Measurements from ENCODE around the gene SFTPD. TPM values are rescaled to one million over a fixed set of nuclear protein-coding genes. Genes with fewer than 3 reads are reported as not detected.

The SFTPD gene
- total RNA-seq, 1 experiment from 2014 or later: not detected

DNA sequence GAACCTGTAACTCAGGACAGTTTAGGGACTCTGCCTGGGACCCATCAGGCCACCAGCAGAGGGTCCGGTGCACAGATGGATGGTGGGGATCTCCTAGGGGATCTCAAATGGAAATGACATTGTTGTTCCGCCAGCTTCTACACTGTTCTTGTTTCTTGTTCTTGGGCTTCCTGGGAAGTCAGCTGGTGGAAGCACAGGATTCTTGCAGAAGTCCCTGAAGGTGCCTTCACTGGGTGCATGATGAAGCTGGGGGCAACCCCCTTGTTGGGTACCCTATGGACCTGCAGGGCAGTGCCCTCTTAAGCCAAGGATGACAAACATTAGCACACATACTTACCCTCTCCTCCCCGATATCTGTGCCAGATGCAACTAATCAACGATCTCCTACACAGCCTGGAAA lies 18.6 kb downstream of the SFTPD start:
- BruUV-seq (replicated peaks): no TSS peak
- TF ChIP-seq, protein P1, sequence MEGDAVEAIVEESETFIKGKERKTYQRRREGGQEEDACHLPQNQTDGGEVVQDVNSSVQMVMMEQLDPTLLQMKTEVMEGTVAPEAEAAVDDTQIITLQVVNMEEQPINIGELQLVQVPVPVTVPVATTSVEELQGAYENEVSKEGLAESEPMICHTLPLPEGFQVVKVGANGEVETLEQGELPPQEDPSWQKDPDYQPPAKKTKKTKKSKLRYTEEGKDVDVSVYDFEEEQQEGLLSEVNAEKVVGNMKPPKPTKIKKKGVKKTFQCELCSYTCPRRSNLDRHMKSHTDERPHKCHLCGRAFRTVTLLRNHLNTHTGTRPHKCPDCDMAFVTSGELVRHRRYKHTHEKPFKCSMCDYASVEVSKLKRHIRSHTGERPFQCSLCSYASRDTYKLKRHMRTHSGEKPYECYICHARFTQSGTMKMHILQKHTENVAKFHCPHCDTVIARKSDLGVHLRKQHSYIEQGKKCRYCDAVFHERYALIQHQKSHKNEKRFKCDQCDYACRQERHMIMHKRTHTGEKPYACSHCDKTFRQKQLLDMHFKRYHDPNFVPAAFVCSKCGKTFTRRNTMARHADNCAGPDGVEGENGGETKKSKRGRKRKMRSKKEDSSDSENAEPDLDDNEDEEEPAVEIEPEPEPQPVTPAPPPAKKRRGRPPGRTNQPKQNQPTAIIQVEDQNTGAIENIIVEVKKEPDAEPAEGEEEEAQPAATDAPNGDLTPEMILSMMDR (IDR thresholded peaks at IDR 0.05; ENCODE audit: unreplicated experiment): no peak
- H3K27ac Mint-ChIP-seq (ENCODE audit: unreplicated experiment): no peak overlapping the region
- no peak for DNase-seq
- CTCF ChIA-PET: no interaction called here
- H3K27me3 Mint-ChIP-seq (ENCODE audit: unreplicated experiment): peaks cover 94% of the 10 kb centered on the region
- H3K9me3 Mint-ChIP-seq (ENCODE audit: low read depth, unreplicated experiment): no peaks in the 10 kb centered on the region
- intact Hi-C loops (cut with micrococcal nuclease; ENCODE audit: unreplicated experiment): no loop called here
- H3K36me3 Mint-ChIP-seq (ENCODE audit: insufficient read depth, unreplicated experiment): no peaks in the 10 kb centered on the region
- H3K4me3 Mint-ChIP-seq (ENCODE audit: low read depth, unreplicated experiment): no peak overlapping the region
- H3K4me1 Mint-ChIP-seq (ENCODE audit: low read depth, unreplicated experiment): no peaks in the 10 kb centered on the region

DNA sequence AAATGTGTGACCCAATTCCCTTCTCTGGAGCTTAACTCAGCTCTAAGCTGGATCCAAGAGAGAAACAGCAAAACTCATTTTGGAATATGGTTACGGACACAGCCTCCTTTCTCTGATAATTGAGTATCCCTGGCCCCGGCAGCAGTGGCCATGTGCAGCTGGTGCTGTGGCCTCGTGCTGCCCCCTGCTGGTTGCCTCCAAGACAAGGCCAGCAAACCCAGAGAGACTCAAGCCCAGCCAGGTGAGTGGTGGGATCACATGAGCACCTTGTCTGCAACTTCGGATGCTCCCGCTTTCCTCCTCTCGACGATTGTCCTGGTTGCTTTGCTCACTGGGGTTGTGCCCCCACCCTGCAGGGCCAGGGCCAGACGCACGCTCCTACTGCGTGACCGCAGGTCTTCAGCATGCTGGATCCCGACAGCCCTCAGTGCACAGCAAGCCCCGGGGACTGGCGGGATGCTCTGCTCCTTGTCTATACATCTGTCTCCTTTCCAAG lies 19.4 kb downstream of the SFTPD start:
- peaks cover 94% of the 10 kb centered on the region for H3K27me3 Mint-ChIP-seq (ENCODE audit: unreplicated experiment)
- no peak overlapping the region for H3K4me3 Mint-ChIP-seq (ENCODE audit: low read depth, unreplicated experiment)
- H3K4me1 Mint-ChIP-seq (ENCODE audit: low read depth, unreplicated experiment): no peaks in the 10 kb centered on the region
- CTCF ChIA-PET: interaction anchor here (1.0 kb wide), 1 partner anchor 392 kb away, joined by 4 read pairs; no protein-coding TSS in a partner anchor
- intact Hi-C loops (cut with micrococcal nuclease; ENCODE audit: unreplicated experiment): loop anchor here (2.0 kb wide), 1 partner anchor 369 kb away; the partner anchor contains the start of gene SFTPA2
- H3K9me3 Mint-ChIP-seq (ENCODE audit: low read depth, unreplicated experiment): no peaks in the 10 kb centered on the region
- H3K27ac Mint-ChIP-seq (ENCODE audit: unreplicated experiment): no peak overlapping the region
- no peaks in the 10 kb centered on the region for H3K36me3 Mint-ChIP-seq (ENCODE audit: insufficient read depth, unreplicated experiment)
- DNase-seq: peak; percentile 85
- no TSS peak for BruUV-seq (replicated peaks)
- TF ChIP-seq, protein P1 (IDR thresholded peaks at IDR 0.05; ENCODE audit: unreplicated experiment): peak; percentile 89

DNA sequence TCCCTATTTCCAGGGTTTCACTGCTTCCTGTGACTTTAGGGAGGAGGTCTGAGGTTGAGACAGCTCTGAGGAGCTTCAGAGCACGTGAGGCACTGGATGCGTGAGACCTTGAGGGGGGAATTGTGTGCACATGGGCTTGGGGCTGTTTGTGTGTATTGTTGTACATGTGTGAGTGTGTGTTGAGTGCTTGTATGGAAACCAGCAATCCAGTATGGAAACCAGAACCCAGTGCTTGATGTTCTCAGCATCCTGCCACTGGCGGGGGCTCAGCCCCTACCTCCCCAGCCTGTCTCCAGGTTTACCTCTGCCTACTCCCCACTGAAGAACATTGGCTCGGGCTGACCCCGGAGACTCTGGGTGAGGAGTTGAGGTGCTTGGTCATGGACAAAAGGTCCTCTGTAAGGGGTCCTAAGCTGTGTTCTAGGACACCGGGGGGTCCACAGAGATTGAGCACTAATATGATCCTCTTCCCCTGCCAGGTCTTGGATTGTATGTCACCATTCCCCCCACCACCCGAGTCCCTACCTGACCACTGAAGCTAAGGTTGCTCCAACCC lies 20.8 kb downstream of the SFTPD start:
- Mint-ChIP-seq H3K36me3 (ENCODE audit: insufficient read depth, unreplicated experiment) (no peaks in the 10 kb centered on the region), H3K27ac (ENCODE audit: unreplicated experiment) (no peak overlapping the region), H3K4me1 (ENCODE audit: low read depth, unreplicated experiment) (no peaks in the 10 kb centered on the region), H3K27me3 (ENCODE audit: unreplicated experiment) (peaks cover 95% of the 10 kb centered on the region), H3K4me3 (ENCODE audit: low read depth, unreplicated experiment) (no peak overlapping the region), H3K9me3 (ENCODE audit: low read depth, unreplicated experiment) (no peaks in the 10 kb centered on the region)
- CTCF ChIA-PET: interaction anchor here (0.6 kb wide), 1 partner anchor 76 kb away, joined by 4 read pairs; no protein-coding TSS in a partner anchor
- no TSS peak for BruUV-seq (replicated peaks)
- DNase-seq: no peak
- TF ChIP-seq, protein P1 (IDR thresholded peaks at IDR 0.05; ENCODE audit: unreplicated experiment): no peak
- intact Hi-C loops (cut with micrococcal nuclease; ENCODE audit: unreplicated experiment): loop anchor here (2.0 kb wide), 1 partner anchor 367 kb away; the partner anchor contains the start of gene SFTPA2

DNA sequence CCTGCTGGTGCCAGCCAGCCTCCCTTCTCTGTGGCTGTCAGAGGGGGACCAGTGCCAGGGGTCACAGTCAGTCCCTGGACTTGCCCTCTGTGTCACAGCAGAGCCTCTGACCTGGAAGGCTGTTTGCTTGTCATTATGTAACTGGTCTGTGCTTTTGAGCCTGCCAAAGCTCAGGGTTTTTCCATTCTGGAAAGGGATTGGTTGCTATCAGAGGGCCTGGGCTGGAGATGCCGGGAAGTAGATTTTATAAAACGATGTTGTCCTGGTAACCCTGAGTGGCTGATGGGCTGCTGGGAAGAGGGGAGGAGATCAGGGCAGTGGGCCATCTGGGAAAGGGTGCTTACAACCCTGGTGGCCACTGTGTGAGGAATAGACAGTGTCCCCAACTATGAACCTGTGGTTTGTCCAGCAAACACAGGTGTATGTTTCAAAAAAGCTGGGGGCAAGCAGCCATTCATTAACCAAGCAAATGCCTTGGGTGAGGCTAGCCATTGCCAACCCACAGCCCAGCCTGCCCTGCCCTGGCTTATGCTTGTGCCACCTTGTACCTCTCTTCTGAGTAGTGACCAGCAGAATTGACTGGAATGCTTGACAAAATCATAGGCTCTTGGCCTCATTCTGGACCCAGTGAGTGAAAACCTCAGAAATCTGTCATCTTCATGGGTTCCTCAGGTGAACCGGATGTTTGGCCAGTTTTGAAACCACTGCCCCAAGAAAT lies 21.6 kb downstream of the SFTPD start:
- no TSS peak for BruUV-seq (replicated peaks)
- no peaks in the 10 kb centered on the region for H3K4me1 Mint-ChIP-seq (ENCODE audit: low read depth, unreplicated experiment)
- peaks cover 95% of the 10 kb centered on the region for H3K27me3 Mint-ChIP-seq (ENCODE audit: unreplicated experiment)
- TF ChIP-seq, protein P1 (IDR thresholded peaks at IDR 0.05; ENCODE audit: unreplicated experiment): no peak
- DNase-seq: no peak
- H3K36me3 Mint-ChIP-seq (ENCODE audit: insufficient read depth, unreplicated experiment): no peaks in the 10 kb centered on the region
- no peaks in the 10 kb centered on the region for H3K9me3 Mint-ChIP-seq (ENCODE audit: low read depth, unreplicated experiment)
- CTCF ChIA-PET: no interaction called here
- no peak overlapping the region for H3K4me3 Mint-ChIP-seq (ENCODE audit: low read depth, unreplicated experiment)
- intact Hi-C loops (cut with micrococcal nuclease; ENCODE audit: unreplicated experiment): no loop called here
- H3K27ac Mint-ChIP-seq (ENCODE audit: unreplicated experiment): no peak overlapping the region

Data from Calu3 (cell line).